GM19025 (cell line): ENCODE results near the gene PTEN.

Experiments
- ATAC-seq: cut with Tn5 transposase; IDR thresholded peaks from one replicate; pipeline ENCODE4 v1.9.1; 2021; ENCODE audit warnings: mild to moderate bottlenecking, low read depth, moderate library complexity; ENCODE audit not compliant: unreplicated experiment

PTEN gene

DNA sequence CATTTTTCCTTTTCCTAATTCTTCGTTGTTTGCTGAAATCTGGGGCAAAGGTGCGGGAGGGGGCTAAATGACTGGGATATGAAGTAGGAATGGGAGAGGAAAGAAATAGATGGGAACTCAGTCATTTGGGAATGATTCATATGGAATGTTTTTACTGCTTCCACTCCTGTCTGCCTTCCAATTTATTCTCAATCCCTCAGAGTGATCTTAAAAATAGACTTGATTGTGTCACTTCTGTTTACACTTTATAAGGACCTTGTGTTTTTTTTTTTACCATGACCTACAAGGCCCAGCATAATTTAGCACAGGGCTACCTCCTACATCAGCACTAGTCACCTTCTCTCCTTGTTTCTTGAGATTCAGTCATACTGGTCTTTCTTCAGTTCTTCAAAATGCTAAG, 97.9 kb downstream of the PTEN start:
- no peak for ATAC-seq

DNA sequence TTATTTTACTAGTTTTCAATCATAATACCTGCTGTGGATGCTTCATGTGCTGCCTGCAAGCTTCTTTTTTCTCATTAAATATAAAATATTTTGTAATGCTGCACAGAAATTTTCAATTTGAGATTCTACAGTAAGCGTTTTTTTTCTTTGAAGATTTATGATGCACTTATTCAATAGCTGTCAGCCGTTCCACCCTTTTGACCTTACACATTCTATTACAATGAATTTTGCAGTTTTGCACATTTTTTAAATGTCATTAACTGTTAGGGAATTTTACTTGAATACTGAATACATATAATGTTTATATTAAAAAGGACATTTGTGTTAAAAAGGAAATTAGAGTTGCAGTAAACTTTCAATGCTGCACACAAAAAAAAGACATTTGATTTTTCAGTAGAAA, 103.0 kb downstream of the PTEN start:
- ATAC-seq = no peak

DNA sequence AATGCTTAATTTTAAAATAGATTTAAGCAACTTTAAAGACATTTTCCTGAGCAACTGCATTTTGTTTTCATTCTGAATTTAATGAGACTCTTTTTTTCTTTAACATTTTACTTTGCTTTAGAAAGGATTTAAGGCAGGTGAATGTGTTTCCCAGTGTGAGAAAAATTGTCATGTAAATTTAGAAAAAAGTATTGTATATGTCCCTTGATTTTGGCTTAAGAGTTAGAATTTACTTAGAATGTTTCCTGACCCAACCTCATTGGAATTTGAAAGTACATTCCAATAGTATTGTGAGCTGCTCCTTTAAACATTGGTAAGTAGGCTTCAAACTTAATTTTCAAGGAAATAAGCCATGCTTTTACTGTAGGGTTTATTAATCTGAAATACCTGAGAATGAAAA, 110.2 kb downstream of the PTEN start:
- ATAC-seq = no peak

DNA sequence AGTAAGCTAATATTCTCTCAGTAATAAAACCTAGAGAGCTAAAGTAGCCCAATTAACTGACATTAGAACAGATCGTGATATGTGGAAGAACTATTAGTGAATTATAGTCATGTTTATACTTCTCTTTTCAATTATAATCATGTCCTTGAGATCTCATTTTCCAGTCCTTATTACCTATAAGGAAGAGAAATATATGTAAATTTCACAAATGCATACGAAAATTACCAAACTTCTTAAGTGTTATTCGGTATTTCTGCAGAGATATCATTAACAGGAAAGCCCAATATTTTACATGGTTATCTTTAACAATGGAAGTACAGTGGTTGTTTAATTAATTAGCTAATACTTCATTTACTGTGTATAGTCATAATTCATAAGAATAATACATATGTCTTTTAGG, 110.7 kb downstream of the PTEN start:
- ATAC-seq = no peak

DNA sequence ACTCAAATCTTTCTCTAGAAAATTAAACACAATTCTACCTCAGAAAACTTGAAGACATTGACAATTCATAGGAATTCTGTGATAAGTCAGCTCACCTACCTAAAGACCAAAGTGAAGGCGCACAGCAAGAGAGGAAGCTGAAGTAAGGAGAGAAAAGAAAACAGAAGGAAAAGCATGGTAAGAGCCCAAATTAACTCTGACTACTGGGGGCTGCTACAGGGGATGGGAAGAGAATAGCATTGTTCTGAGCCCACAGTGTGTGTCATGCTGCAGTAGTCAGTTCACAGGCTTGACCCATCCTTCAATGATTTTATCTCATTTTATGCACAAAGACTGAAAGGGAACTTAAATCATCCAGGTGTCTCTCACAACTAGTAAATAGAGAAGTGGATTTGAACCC, 111.3 kb downstream of the PTEN start:
- ATAC-seq = no peak

DNA sequence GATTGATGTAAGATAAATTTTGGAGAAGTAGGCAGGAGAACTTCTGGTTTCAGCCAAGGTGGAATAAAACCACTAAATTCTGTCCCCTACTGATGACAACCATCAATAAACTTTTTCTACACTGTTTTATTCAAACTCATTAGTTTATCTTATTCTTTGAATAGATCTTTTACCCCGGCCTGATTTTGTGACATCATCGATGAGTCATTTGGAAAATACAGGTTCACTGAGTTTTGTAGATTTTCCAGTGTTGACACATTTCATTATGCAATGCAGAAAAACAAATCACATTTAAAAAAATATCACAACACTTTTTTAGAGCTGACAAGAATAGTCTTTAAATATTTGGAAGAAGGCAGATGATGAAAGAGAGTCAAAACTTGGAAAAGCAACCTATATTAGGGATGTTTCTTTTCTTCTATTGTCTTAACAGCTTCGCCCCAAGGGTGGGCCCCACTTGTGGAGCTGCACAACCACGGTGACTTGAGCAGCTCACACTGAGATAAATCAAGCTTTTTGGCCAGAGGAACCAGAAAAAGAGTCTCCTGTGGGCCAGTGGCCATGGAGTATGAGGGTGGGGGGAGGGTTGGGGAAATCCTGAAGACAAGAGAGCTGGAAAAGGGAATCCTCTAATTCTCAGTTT, 112.8 kb downstream of the PTEN start:
- no peak for ATAC-seq

DNA sequence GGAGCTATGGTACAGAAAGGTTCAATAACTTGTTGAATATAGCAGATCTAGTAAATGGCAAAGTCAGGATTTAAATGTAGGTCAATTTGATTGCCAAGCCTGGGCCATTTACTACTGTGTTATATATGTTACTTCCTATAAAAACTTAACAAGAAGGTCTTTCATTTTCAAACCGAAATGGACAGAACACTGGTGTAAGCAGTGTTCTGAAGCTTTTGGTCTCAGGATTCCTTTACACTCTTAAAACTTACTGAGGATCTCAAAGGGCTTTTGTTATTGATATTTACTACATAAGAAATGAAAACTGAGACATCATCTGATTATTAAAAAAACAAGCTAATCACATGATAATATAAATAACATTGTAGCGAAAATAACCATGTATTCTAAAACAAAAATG, 114.7 kb downstream of the PTEN start:
- ATAC-seq = no peak

DNA sequence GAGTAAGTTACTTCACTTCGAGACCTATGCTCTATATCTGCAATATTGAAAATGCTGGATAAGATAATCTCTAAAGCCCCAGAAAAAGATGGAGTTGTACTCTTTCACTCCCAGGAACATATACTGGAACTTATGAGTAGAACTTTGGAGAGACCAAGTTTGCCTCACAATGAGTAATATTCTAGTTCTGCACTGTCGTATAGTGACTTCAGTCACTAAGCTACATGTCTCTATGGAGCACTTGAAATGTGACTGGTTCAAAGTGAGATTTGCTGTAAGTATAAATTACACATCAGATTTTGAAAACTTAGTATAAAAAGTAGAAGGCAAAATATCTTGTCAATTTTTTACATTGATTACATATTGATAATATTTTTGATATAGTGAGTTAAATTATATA, 116.4 kb downstream of the PTEN start:
- ATAC-seq = no peak

DNA sequence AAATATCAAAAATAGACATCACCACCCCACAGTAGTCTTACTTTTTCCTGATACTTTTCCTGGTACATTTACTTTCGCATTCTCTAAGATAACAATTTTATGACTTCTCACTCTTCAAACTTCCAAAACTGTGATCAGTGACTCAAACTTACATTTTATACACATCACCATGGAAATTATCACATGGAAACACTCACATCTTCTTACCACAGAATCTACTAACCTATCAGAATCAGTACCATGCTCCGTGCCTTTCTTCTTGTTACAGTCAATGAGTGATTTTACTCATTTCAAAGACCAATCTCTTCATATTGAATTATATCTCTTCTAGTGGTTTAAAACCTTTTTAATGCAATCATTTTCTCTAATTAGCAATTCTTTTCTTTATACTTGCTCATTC, 120.3 kb downstream of the PTEN start:
- no peak for ATAC-seq

DNA sequence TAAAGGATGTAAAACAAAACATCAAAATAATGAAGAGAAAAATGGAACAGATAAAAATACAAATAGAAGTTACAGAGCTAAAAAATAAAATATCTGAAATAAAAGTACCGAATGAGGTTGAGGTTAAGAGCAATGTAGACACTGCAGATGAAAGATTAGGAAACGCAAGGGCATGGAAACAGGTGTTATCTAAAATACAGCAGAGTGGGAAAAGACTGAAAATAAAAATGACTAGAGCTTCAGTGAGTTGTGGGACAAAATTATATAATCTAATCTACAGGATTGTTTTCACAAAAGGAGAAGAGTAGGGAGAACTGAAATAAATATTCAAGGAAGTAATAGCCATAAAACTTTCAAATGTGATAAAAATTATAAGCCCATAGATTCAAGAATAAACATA, 123.8 kb downstream of the PTEN start:
- no peak for ATAC-seq

DNA sequence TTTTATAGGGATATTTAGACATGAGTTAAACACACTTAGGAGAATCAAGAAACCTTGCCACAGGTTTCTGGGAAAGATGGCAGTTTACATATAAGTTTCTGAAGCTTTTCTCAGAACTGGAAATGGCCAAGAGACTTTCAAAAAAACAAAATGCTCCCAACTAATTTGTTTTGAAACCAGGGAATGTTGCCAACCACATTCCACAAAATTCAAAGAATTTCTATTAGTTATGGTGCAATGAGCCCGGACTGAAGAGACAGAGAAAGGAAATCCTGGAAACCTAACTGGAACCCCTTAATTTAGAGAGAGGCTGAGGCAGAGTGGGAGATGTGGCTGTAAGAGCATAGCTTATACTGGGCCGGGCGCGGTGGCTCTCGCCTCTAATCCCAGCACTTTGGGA, 128.5 kb downstream of the PTEN start:
- no peak for ATAC-seq

DNA sequence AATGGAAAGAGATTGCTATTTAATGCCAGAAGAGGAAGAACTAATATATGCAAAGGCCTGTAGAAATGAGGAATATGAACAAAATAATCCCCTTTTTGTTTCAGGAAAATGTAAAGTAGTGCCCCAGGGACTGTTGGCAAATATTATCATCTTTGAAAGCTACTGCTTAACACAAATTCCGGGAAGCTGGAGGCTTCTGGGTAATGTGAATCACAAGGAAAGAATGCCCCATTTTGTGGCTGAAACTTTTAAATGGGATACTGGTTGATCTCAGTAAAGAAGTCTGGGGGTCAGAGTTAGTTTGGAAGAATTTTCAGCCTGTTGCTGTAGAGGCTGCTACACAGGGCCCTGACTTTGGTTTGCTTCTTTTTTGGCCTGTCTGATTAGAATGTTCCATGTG, 141.0 kb downstream of the PTEN start:
- no peak for ATAC-seq

DNA sequence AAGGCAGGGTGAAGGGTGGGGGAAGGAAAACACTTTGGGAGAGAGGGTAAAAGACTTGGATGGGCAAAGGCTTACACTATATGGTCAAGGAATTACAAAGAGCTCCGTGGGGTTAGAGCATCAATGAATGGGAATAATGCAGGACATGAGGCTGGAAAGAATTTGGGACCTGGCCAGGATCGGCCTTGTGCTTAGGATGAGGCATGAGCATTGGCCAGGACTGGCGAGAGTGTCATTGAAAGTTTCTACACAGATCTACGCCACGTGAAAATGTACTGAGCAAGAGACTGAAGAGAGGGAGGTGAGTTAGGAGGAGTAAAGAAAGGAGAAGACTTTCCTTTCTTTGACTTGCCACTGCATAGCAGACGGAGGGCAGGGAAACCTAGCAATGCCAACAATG, 142.8 kb downstream of the PTEN start:
- no peak for ATAC-seq

DNA sequence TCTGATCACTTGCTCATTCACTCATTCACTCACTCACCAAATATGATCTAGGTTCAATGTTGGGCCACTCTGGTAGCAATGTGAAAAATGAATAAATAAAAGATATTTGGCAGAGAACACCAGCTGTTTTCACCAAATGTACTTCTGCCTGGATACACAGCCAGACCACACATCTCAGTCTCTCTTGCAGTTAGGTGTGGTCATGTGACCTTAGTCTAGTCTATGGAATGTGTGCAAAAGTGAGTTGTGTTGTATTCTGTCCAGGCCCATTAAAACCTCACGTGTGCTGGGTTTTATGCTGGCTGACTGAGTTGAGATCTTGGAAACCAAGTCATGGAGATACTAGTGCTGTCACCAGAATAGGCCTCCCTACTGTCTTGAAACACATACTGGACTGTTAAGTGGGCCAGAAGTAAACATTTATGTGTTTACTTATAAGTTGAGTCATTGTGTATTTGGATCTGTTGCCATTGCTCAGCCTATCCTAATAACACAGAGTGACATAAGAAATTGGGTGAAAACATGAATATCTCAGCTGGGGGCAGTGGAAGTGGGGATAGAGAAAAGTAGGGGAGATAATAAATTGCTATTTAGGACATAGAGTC, 145.5 kb downstream of the PTEN start:
- no peak for ATAC-seq

DNA sequence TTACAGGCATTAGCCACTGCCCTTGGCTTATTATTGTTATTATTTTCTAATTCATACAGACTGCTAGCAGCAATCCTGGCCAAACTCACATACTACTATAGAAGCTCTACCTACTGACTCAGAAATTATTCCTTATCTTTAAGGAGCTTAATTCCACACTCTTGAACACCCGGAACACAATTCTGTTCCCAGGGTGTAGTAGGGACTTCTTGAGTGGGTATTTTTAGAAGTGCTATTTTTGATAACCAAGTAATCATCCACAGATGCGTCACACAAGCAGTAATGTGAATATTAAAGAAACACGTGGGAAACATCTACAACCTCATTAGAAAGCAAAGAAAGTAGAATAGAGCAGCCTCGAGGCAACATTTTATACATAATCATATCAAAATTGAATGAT, 149.2 kb downstream of the PTEN start:
- no peak for ATAC-seq

DNA sequence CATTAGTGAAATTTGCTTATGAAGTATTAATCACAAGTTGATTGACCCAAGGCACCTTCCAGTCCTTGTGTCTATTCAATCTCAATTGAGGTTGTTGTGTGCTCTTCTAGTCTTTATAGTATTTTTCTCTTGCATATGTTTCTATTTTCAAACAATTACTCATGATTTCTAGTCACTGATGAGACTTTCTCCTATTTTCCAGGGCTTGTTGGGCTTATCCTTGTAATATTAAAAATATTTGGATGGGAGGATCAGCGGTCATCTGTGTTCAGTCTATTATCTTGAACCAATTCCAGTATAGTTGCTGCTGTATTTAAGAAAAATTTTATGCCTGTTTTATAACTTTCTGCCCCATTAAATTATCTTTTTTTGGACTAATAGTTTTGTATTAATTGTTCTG, 154.4 kb downstream of the PTEN start:
- no peak for ATAC-seq

DNA sequence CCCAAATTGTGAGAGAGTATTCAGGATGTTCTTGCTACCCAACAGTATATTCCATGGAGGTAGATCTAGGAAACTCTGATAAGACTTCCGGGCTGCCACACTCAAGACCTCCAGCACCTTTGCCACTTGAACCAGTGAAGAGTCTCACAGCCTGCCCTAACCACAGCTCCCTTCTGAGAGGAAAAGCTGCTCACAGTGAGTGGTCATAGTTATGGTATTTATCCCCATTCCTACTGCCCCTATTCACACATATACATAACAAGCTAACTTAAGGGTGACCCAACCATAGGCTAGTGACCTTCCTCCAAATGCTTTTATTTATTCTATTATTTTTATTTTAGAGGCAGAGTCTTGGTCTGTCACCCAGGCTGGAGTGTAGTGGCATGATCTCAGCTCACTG, 156.3 kb downstream of the PTEN start:
- no peak for ATAC-seq
